ENCODE results near the gene TRIM46. TPM values are rescaled to one million over a fixed set of nuclear protein-coding genes. Genes with fewer than 3 reads are reported as not detected.

Gene TRIM46
- total and polyA plus RNA-seq, 9 of the 15 experiments (the other 6 are each of a cell fraction or from before 2014, with no cell fraction given) = 0.05 to 0.60 (median 0.16) TPM; not detected in 3

- TF ChIP-seq E2F6 (IDR thresholded peaks at IDR 0.05; ENCODE audit: borderline replicate concordance in 1 of 2, extremely low read depth in 1 of 2, insufficient read depth in 1 of 2, insufficient read length in 1 of 2, low read depth in 1 of 2, low read length in 1 of 2, poor library complexity in 1 of 2, severe bottlenecking in 1 of 2) (no peak), ZNF263 (CRISPR knock-in tag; IDR thresholded peaks at IDR 0.05; ENCODE audit: borderline replicate concordance) (no peak), ZNF717 (CRISPR knock-in tag; IDR thresholded peaks at IDR 0.05) (no peak), RBM15 (IDR thresholded peaks at IDR 0.05; ENCODE audit: insufficient read depth, low read length) (no peak), CREB1 (IDR thresholded peaks at IDR 0.05) (no peak), CREB1 (CRISPR knock-in tag; IDR thresholded peaks at IDR 0.05) (no peak), RHOXF2B (CRISPR knock-in tag; conservative IDR thresholded peaks at IDR 0.05) (0 out of 2 replicates have a peak, but pooled peaks have one; percentile 65), ZNF165 (CRISPR knock-in tag; IDR thresholded peaks at IDR 0.05; ENCODE audit: borderline replicate concordance) (0 out of 2 replicates have a peak, but pooled peaks have one; percentile 39), ZNF175 (CRISPR knock-in tag; IDR thresholded peaks at IDR 0.05; ENCODE audit: low read depth) (no peak), SIX5 (IDR thresholded peaks at IDR 0.05; ENCODE audit: borderline replicate concordance in 1 of 2, insufficient read depth in 1 of 2, low read depth in 1 of 2, low read length in 2 of 2) (0 out of 4 replicates have a peak, but pooled peaks of 1 of the 2 experiments have one; percentile 13), SMARCA5 (IDR thresholded peaks at IDR 0.05) (no peak), SMARCA4 (IDR thresholded peaks at IDR 0.05) (no peak), ZNF3 (CRISPR knock-in tag; IDR thresholded peaks at IDR 0.05) (no peak), HDAC3 (IDR thresholded peaks at IDR 0.05; ENCODE audit: borderline replicate concordance, partially characterized antibody) (no peak), RBM39 (optimal IDR thresholded peaks at IDR 0.05; ENCODE audit: low read depth, low read length) (no peak), ZBTB26 (CRISPR knock-in tag; IDR thresholded peaks at IDR 0.05) (no peak), CHCHD3 (CRISPR knock-in tag; IDR thresholded peaks at IDR 0.05) (no peak)
Observed at GRCh38 chr1:155209312-155209721, 35.7 kb downstream of the TRIM46 start (continued).
